ENCODE measurements around the gene SMARCD3. TPM values are rescaled to one million over a fixed set of nuclear protein-coding genes. Genes with fewer than 3 reads are reported as not detected.
A peak's percentile ranks its signal among the peaks of the same experiment; 100 is the strongest.

Gene SMARCD3
- total and polyA plus RNA-seq, 4 donors, result 1.8 to 5.6 (median 2.1) TPM

- TF ChIP-seq REST (IDR thresholded peaks at IDR 0.05), result no peak
- no peak for TF ChIP-seq NR2F2 (IDR thresholded peaks at IDR 0.05)
- TF ChIP-seq MAX (IDR thresholded peaks at IDR 0.05), result no peak
- no peak for TF ChIP-seq TAF1 (conservative IDR thresholded peaks at IDR 0.05)
- no peak for TF ChIP-seq EGR1 (IDR thresholded peaks at IDR 0.05; ENCODE audit: low read depth in 2 of 2)
Measured at GRCh38 chr7:151250181-151251132, 2.0 kb upstream of the SMARCD3 start (continued).

GRCh38 chr7:151249732-151250072, 1.2 kb upstream of the SMARCD3 start:
- DNase-seq (ENCODE audit: low spot score), result no peak
- H3K27ac ChIP-seq (ENCODE audit: low read depth in 1 of 2, low read length in 2 of 2), result peak overlapping the region; percentile 63 to 73
- no peaks in the 10 kb centered on the region for H3K9me3 ChIP-seq (ENCODE audit: control insufficient read depth in 4 of 4, low read length in 3 of 4)
- H3K9ac ChIP-seq (ENCODE audit: low read depth in 1 of 2, low read length in 2 of 2), result no peak overlapping the region
- TF ChIP-seq GABPA (IDR thresholded peaks at IDR 0.05 in 1 of 2, conservative IDR thresholded peaks at IDR 0.05 in 1 of 2) (no peak), EGR1 (IDR thresholded peaks at IDR 0.05; ENCODE audit: low read depth in 2 of 2) (no peak), FOXA1 (IDR thresholded peaks at IDR 0.05) (no peak), REST (IDR thresholded peaks at IDR 0.05) (no peak), FOXA2 (IDR thresholded peaks at IDR 0.05) (no peak), HNF4G (IDR thresholded peaks at IDR 0.05) (no peak), RXRA (IDR thresholded peaks at IDR 0.05) (no peak), ZBTB33 (IDR thresholded peaks at IDR 0.05) (no peak), RAD21 (IDR thresholded peaks at IDR 0.05) (no peak), TAF1 (conservative IDR thresholded peaks at IDR 0.05) (no peak), NR2F2 (IDR thresholded peaks at IDR 0.05) (no peak), ATF3 (IDR thresholded peaks at IDR 0.05) (no peak), HNF4A (conservative IDR thresholded peaks at IDR 0.05) (no peak), CTCF (IDR thresholded peaks at IDR 0.05; ENCODE audit: low read depth, low read length, missing input control) (no peak), SP1 (IDR thresholded peaks at IDR 0.05) (no peak), YY1 (IDR thresholded peaks at IDR 0.05) (no peak)
- no peaks in the 10 kb centered on the region for H3K36me3 ChIP-seq (ENCODE audit: control insufficient read depth in 4 of 4, insufficient read depth in 3 of 4, low read depth in 1 of 4, low read length in 3 of 4)
- peaks cover 0 to 10% (median 0%) of the 10 kb centered on the region in 4 donors for H3K27me3 ChIP-seq (ENCODE audit: control insufficient read depth in 4 of 4, insufficient read depth in 4 of 4, low read length in 3 of 4)
- no peak overlapping the region for H3K4me3 ChIP-seq (ENCODE audit: low read depth in 1 of 3, low read length in 3 of 3)
- peaks cover 11 to 27% (median 20%) of the 10 kb centered on the region in 4 donors for H3K4me1 ChIP-seq (ENCODE audit: control insufficient read depth in 4 of 4, insufficient read depth in 4 of 4, low read length in 3 of 4)
- 37% methylated on average over 5 of the region's 5 CpGs for WGBS
